ENCODE measurements around the gene EPB41L4B.

EPB41L4B gene

GRCh38 chr9:109315480-109316206 lies 5.2 kb downstream of the EPB41L4B start:
- Mint-ChIP-seq H3K9me3 (no peaks in the 10 kb centered on the region), H3K36me3 (ENCODE audit: low read depth) (no peaks in the 10 kb centered on the region), H3K27me3 (ENCODE audit: low read depth) (peaks cover 75% of the 10 kb centered on the region), H3K4me3 (no peak overlapping the region), H3K27ac (no peak overlapping the region), H3K4me1 (ENCODE audit: low read depth) (peaks cover 7% of the 10 kb centered on the region)

- peaks cover 4% of the 10 kb centered on the region for H3K4me1 Mint-ChIP-seq (ENCODE audit: low read depth)
- H3K4me3 Mint-ChIP-seq = no peak overlapping the region
- no peaks in the 10 kb centered on the region for H3K36me3 Mint-ChIP-seq (ENCODE audit: low read depth)
- H3K27ac Mint-ChIP-seq = no peak overlapping the region
- H3K27me3 Mint-ChIP-seq (ENCODE audit: low read depth) = peaks cover 83% of the 10 kb centered on the region
- H3K9me3 Mint-ChIP-seq = no peaks in the 10 kb centered on the region
Measured at GRCh38 chr9:109314011-109314531, 6.8 kb downstream of the EPB41L4B start.

- H3K4me1 Mint-ChIP-seq (ENCODE audit: low read depth) = peaks cover 4% of the 10 kb centered on the region
- peaks cover 77% of the 10 kb centered on the region for H3K27me3 Mint-ChIP-seq (ENCODE audit: low read depth)
- H3K4me3 Mint-ChIP-seq = no peak overlapping the region
- no peaks in the 10 kb centered on the region for H3K36me3 Mint-ChIP-seq (ENCODE audit: low read depth)
- H3K27ac Mint-ChIP-seq = no peak overlapping the region
- no peaks in the 10 kb centered on the region for H3K9me3 Mint-ChIP-seq
Measured at GRCh38 chr9:109313351-109313750, 7.5 kb downstream of the EPB41L4B start.

- Mint-ChIP-seq H3K36me3 (ENCODE audit: low read depth) (no peaks in the 10 kb centered on the region), H3K27me3 (ENCODE audit: low read depth) (peaks cover 72% of the 10 kb centered on the region), H3K4me3 (no peak overlapping the region), H3K9me3 (no peaks in the 10 kb centered on the region), H3K27ac (no peak overlapping the region), H3K4me1 (ENCODE audit: low read depth) (peaks cover 4% of the 10 kb centered on the region)
Measured at GRCh38 chr9:109312783-109313182, 8.1 kb downstream of the EPB41L4B start.

- Mint-ChIP-seq H3K27ac (no peak overlapping the region), H3K4me3 (no peak overlapping the region), H3K4me1 (ENCODE audit: low read depth) (peaks cover 4% of the 10 kb centered on the region), H3K27me3 (ENCODE audit: low read depth) (peaks cover 61% of the 10 kb centered on the region), H3K36me3 (ENCODE audit: low read depth) (no peaks in the 10 kb centered on the region), H3K9me3 (no peaks in the 10 kb centered on the region)
Measured at GRCh38 chr9:109311731-109312130, 9.1 kb downstream of the EPB41L4B start.

GRCh38 chr9:109311286-109311685 lies 9.6 kb downstream of the EPB41L4B start:
- H3K9me3 Mint-ChIP-seq = no peaks in the 10 kb centered on the region
- no peaks in the 10 kb centered on the region for H3K36me3 Mint-ChIP-seq (ENCODE audit: low read depth)
- no peak overlapping the region for H3K4me3 Mint-ChIP-seq
- H3K27ac Mint-ChIP-seq = no peak overlapping the region
- peaks cover 4% of the 10 kb centered on the region for H3K4me1 Mint-ChIP-seq (ENCODE audit: low read depth)
- H3K27me3 Mint-ChIP-seq (ENCODE audit: low read depth) = peaks cover 57% of the 10 kb centered on the region

GRCh38 chr9:109310486-109310901 lies 10.4 kb downstream of the EPB41L4B start:
- H3K9me3 Mint-ChIP-seq = no peaks in the 10 kb centered on the region
- peaks cover 49% of the 10 kb centered on the region for H3K27me3 Mint-ChIP-seq (ENCODE audit: low read depth)
- no peaks in the 10 kb centered on the region for H3K36me3 Mint-ChIP-seq (ENCODE audit: low read depth)
- no peak overlapping the region for H3K27ac Mint-ChIP-seq
- H3K4me3 Mint-ChIP-seq = no peak overlapping the region
- peaks cover 4% of the 10 kb centered on the region for H3K4me1 Mint-ChIP-seq (ENCODE audit: low read depth)

GRCh38 chr9:109309282-109309681 lies 11.6 kb downstream of the EPB41L4B start:
- no peaks in the 10 kb centered on the region for H3K36me3 Mint-ChIP-seq (ENCODE audit: low read depth)
- peaks cover 4% of the 10 kb centered on the region for H3K4me1 Mint-ChIP-seq (ENCODE audit: low read depth)
- H3K27ac Mint-ChIP-seq = no peak overlapping the region
- H3K9me3 Mint-ChIP-seq = no peaks in the 10 kb centered on the region
- H3K27me3 Mint-ChIP-seq (ENCODE audit: low read depth) = peaks cover 47% of the 10 kb centered on the region
- no peak overlapping the region for H3K4me3 Mint-ChIP-seq

GRCh38 chr9:109307380-109308240 lies 13.2 kb downstream of the EPB41L4B start:
- H3K27me3 Mint-ChIP-seq (ENCODE audit: low read depth) = peaks cover 39% of the 10 kb centered on the region
- H3K4me3 Mint-ChIP-seq = no peak overlapping the region
- H3K27ac Mint-ChIP-seq = no peak overlapping the region
- peaks cover 4% of the 10 kb centered on the region for H3K4me1 Mint-ChIP-seq (ENCODE audit: low read depth)
- H3K36me3 Mint-ChIP-seq (ENCODE audit: low read depth) = no peaks in the 10 kb centered on the region
- H3K9me3 Mint-ChIP-seq = no peaks in the 10 kb centered on the region

GRCh38 chr9:109305801-109306200 lies 15.1 kb downstream of the EPB41L4B start:
- no peak overlapping the region for H3K27ac Mint-ChIP-seq
- H3K36me3 Mint-ChIP-seq (ENCODE audit: low read depth) = no peaks in the 10 kb centered on the region
- H3K4me1 Mint-ChIP-seq (ENCODE audit: low read depth) = no peaks in the 10 kb centered on the region
- H3K9me3 Mint-ChIP-seq = no peaks in the 10 kb centered on the region
- no peak overlapping the region for H3K4me3 Mint-ChIP-seq
- peaks cover 40% of the 10 kb centered on the region for H3K27me3 Mint-ChIP-seq (ENCODE audit: low read depth)

- H3K4me3 Mint-ChIP-seq = no peak overlapping the region
- peaks cover 38% of the 10 kb centered on the region for H3K27me3 Mint-ChIP-seq (ENCODE audit: low read depth)
- H3K9me3 Mint-ChIP-seq = no peaks in the 10 kb centered on the region
- no peaks in the 10 kb centered on the region for H3K4me1 Mint-ChIP-seq (ENCODE audit: low read depth)
- no peaks in the 10 kb centered on the region for H3K36me3 Mint-ChIP-seq (ENCODE audit: low read depth)
- no peak overlapping the region for H3K27ac Mint-ChIP-seq
Measured at GRCh38 chr9:109304347-109304746, 16.5 kb downstream of the EPB41L4B start.

GRCh38 chr9:109303900-109304299 lies 17.0 kb downstream of the EPB41L4B start:
- Mint-ChIP-seq H3K27ac (no peak overlapping the region), H3K4me3 (no peak overlapping the region), H3K36me3 (ENCODE audit: low read depth) (no peaks in the 10 kb centered on the region), H3K27me3 (ENCODE audit: low read depth) (peaks cover 39% of the 10 kb centered on the region), H3K4me1 (ENCODE audit: low read depth) (no peaks in the 10 kb centered on the region), H3K9me3 (no peaks in the 10 kb centered on the region)

- Mint-ChIP-seq H3K27ac (no peak overlapping the region), H3K4me1 (ENCODE audit: low read depth) (peaks cover 4% of the 10 kb centered on the region), H3K4me3 (no peak overlapping the region), H3K9me3 (no peaks in the 10 kb centered on the region), H3K27me3 (ENCODE audit: low read depth) (peaks cover 40% of the 10 kb centered on the region), H3K36me3 (ENCODE audit: low read depth) (no peaks in the 10 kb centered on the region)
Measured at GRCh38 chr9:109302606-109303005, 18.3 kb downstream of the EPB41L4B start.

- Mint-ChIP-seq H3K27ac (no peak overlapping the region), H3K27me3 (ENCODE audit: low read depth) (peaks cover 45% of the 10 kb centered on the region), H3K36me3 (ENCODE audit: low read depth) (no peaks in the 10 kb centered on the region), H3K9me3 (no peaks in the 10 kb centered on the region), H3K4me1 (ENCODE audit: low read depth) (peaks cover 13% of the 10 kb centered on the region), H3K4me3 (no peak overlapping the region)
Measured at GRCh38 chr9:109301012-109301411, 19.8 kb downstream of the EPB41L4B start.

- Mint-ChIP-seq H3K4me1 (ENCODE audit: low read depth) (peaks cover 24% of the 10 kb centered on the region), H3K27me3 (ENCODE audit: low read depth) (peaks cover 46% of the 10 kb centered on the region), H3K36me3 (ENCODE audit: low read depth) (no peaks in the 10 kb centered on the region), H3K27ac (no peak overlapping the region), H3K9me3 (no peaks in the 10 kb centered on the region), H3K4me3 (no peak overlapping the region)
Measured at GRCh38 chr9:109299891-109300290, 21.0 kb downstream of the EPB41L4B start.

All from T-helper 1 cell treated with Interleukin-12 subunit alpha and Interleukin-12 subunit beta and Interleukin-4 antibody, amounts not matched to agents 30 μg/mL and 1 μg/mL, for 36 hours (primary cell).